Measurements from ENCODE around the gene GPATCH2.

DNA sequence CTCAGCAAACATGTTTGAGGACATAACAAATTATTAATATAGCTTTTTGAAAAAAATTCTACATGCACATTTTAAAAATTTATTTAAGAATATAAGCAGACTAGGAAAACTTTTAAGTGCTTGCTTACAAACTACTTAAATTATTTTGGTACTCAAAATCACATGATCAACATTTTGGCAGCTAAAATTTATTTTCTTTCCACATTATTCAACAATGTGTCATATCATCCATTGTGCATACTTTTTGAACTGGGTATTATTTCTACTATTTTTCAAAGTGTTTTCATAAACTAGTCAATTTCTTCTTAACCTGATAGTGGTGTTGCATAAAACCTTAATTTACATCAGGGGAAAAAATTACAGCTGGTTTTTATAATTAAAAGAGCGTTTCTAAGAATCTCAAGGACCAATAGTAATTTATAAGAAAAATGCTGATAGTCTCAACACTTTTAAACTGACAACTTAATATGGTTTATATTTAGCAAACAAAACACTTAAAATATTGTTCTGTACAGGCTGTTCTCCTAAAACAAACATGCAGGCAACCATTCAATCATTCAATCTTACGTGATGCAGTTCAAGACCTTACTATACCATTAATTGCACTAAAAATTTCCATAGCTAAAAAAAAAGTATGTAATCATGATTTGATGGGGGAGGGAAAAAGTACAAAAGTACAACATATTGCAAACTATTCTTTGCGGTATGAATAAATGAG lies 105.0 kb downstream of the GPATCH2 start:
- TF ChIP-seq CTCF (IDR thresholded peaks at IDR 0.05): no peak
- TF ChIP-seq POLR2A (IDR thresholded peaks at IDR 0.05): no peak

All from esophagus squamous epithelium (tissue), 4 donors.